Mammary epithelial cell (primary cell): ENCODE data around the gene CCDC148.

Experiments used
- CTCF ChIP-seq, 2 donors: IDR thresholded peaks in 1 of 2; conservative IDR thresholded peaks in 1 of 2; 2 replicates each; pipeline ENCODE4 v1.5.1; 2011 to 2012; ENCODE audit warnings: inconsistent platforms in 2 of 2, low read length in 2 of 2, mild to moderate bottlenecking in 2 of 2, control low read depth in 1 of 2, low read depth in 1 of 2; ENCODE audit not compliant: insufficient read depth in 1 of 2; ENCODE audit errors: extremely low read depth in 1 of 2
- EZH2 ChIP-seq: IDR thresholded peaks from 2 replicates; pipeline ENCODE4 v1.6.1; 2012; ENCODE audit warnings: low read length, inconsistent platforms, borderline replicate concordance

- no peak for TF ChIP-seq CTCF (conservative IDR thresholded peaks at IDR 0.05 in 1 of 2, IDR thresholded peaks at IDR 0.05 in 1 of 2; ENCODE audit: extremely low read depth in 1 of 2, insufficient read depth in 1 of 2, low read depth in 1 of 2, low read length in 2 of 2)
- no peak for TF ChIP-seq EZH2
These were observed 162.8 kb downstream of the CCDC148 start for GRCh38 chr2:158293722-158294121.
